Measurements from ENCODE around the gene SLC3A2. TPM values are rescaled to one million over a fixed set of nuclear protein-coding genes. Genes with fewer than 3 reads are reported as not detected.

Gene SLC3A2
- total RNA-seq, 2 donors from 2014 or later: 234 to 307 TPM

DNA sequence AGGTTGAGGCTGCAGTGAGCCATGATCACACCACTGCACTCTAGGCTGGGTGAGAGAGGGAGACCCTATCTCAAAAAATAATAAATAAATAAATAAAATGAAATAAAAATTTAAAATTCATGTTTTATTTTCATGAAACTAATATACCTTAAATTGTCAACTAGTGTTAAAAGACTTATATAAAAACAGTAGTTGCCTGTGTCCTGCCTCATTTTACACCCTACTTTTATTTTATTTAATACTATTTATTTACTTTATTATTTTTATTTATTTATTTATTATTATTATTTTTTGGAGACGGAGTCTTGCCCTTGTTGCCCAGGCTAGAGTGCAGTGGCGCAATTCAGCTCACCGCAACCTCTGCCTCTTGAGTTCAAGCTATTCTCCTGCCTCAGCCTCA, 36.5 kb upstream of the SLC3A2 start:
- Mint-ChIP-seq H3K9me3 (no peaks in the 10 kb centered on the region), H3K27me3 (no peaks in the 10 kb centered on the region), H3K4me3 (no peak overlapping the region), H3K4me1 (ENCODE audit: low read depth in 2 of 2) (peaks cover 12 to 14% of the 10 kb centered on the region in 2 donors), H3K27ac (no peak overlapping the region), H3K36me3 (no peaks in the 10 kb centered on the region)
- DNase-seq (ENCODE audit: low spot score): no peak
- ATAC-seq: no peak

DNA sequence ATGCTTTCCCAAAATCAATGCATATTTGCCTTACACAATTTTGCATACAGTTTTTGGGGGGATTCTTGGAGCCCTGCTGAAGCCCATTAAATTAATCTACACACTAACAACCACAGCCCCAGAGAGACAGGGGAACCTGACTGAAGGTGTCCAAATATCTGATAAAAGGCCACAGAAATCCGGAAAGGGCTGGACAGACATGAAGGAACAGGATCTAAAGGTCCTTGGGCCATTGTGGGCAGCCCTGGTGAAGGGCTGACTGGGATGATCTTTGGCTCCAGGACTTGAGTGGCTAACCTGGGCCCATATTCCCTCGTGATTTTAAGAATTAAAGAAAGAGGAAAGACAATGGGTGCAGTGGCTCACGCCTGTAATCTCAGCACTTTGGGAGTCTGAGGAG, 34.5 kb upstream of the SLC3A2 start:
- H3K27me3 Mint-ChIP-seq: no peaks in the 10 kb centered on the region
- H3K9me3 Mint-ChIP-seq: no peaks in the 10 kb centered on the region
- no peak overlapping the region for H3K4me3 Mint-ChIP-seq
- no peaks in the 10 kb centered on the region for H3K4me1 Mint-ChIP-seq (ENCODE audit: low read depth in 2 of 2)
- H3K27ac Mint-ChIP-seq: no peak overlapping the region
- ATAC-seq: no peak
- no peak for DNase-seq (ENCODE audit: low spot score)
- H3K36me3 Mint-ChIP-seq: no peaks in the 10 kb centered on the region

GRCh38 chr11:62847767-62848314, 32.9 kb upstream of the SLC3A2 start:
- Mint-ChIP-seq H3K4me3 (no peak overlapping the region), H3K27me3 (no peaks in the 10 kb centered on the region), H3K27ac (no peak overlapping the region), H3K9me3 (no peaks in the 10 kb centered on the region), H3K4me1 (ENCODE audit: low read depth in 2 of 2) (peaks cover 6 to 9% of the 10 kb centered on the region in 2 donors), H3K36me3 (peaks cover 11% of the 10 kb centered on the region)
- DNase-seq (ENCODE audit: low spot score) (no peak), ATAC-seq (no peak)

DNA sequence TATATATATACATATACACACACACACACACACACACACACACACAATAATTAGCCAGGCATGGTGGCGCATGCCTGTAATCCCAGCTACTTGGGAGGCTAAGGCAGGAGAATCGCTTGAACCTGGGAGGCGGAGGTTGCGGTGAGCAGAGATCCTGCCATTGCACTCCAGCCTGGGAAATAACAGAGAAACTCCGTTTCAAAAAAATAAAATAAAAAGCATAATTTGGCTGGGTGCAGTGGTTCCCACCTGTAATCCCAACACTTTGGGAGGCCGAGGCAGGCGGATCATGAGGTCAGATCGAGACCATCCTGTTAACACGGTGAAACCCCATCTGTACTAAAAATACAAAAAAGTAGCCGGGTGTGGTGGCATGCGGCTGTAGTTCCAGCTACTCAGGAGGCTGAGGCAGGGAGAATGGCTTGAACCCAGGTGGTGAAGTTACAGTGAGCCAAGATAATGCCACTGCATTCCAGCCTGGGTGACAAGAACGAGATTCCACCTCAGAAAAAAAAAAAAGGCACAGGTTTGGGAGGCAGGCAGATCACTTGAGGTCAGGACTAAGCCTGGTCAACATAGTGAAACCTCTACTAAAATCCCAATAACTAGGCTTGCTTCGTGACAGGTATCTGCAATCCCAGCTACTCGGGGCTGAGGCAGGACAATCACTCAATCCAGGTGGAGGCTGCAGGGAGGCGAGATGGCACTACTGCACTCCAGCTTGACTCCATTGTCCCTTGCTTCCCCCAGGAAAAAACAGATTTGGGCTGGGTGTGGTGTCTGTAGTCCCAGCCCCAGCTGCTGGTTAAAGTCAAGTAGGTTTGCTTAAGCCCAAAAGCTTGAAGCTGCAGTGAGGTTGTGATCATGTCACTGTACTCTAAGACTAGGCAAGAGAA, 29.5 kb upstream of the SLC3A2 start:
- Mint-ChIP-seq H3K27me3 (no peaks in the 10 kb centered on the region), H3K36me3 (peaks cover 41% of the 10 kb centered on the region), H3K4me1 (ENCODE audit: low read depth in 2 of 2) (peaks cover 39 to 41% of the 10 kb centered on the region in 2 donors), H3K4me3 (peak overlapping the region; percentile 95), H3K9me3 (no peaks in the 10 kb centered on the region), H3K27ac (peak overlapping the region; percentile 23 to 93)
- ATAC-seq (no peak), DNase-seq (ENCODE audit: low spot score) (no peak)

DNA sequence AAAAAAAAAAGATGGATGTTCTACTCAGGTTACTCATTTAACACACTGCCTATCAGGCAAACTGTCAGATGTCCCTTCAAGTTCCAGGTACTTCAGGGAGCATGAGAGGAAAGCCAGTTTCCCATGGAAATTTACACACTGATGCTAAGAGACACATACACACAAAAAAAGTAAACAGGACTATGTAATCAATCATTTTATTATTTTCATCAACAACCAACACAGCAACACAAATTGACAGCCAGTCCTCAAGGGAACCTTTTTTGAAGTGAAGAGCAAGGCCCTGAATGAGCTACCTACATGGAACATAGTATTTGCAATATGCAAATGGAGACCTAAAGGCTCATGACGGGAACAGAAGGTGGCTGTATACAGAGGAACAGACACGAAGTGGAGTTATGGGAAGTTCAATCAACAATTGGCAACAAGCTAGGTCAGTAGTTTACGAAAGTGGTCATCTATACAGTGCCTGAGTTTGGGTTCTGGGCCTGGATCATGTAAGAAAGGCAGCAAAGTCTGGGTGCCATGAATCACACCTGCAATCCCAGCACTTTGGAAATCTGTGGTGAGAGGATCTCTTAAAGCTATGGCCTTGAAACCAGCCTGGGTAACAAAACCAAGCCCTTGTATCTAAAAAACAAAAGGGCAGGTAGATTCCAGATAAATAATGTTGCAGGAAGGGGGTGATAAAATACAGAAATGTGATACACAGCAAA, 28.7 kb upstream of the SLC3A2 start:
- Mint-ChIP-seq H3K27me3 (no peaks in the 10 kb centered on the region), H3K27ac (peak overlapping the region; percentile 23 to 93), H3K9me3 (no peaks in the 10 kb centered on the region), H3K4me1 (ENCODE audit: low read depth in 2 of 2) (peaks cover 43 to 45% of the 10 kb centered on the region in 2 donors), H3K4me3 (peak overlapping the region; percentile 95), H3K36me3 (peaks cover 41% of the 10 kb centered on the region)
- ATAC-seq: no peak
- DNase-seq (ENCODE audit: low spot score): no peak

DNA sequence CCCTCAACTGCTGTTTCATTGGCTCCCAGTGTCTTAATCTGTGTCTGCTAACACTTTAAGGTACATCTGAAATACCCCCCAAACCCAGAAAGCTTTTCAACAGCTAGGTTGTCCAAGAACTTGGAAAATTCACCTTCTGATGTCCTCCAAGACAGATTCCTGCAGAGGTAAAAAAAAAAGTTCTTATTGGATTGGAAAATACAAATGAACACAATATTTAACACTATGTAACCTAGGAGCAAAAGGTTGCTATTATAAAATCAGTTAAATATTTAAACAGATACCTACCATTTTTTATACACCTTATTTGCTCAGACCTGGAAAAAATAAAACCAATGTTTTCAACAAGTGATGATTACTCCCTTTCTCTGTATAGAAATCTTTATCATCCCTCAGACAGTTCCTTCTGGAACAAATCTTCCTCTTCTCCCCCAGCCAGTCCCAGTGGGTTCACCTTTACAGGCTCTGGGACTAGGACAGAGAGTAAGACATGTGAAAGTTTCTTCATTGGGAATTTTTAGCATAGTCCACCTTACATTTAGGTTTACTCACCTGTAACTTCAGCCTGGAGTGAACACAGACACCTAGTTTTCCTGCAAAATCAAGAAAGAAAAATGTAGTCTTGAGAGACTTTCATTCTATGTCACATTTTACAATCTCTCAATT, 28.0 kb upstream of the SLC3A2 start:
- Mint-ChIP-seq H3K27ac (peak overlapping the region; percentile 90 to 93), H3K9me3 (no peaks in the 10 kb centered on the region), H3K27me3 (peaks cover 1 to 4% of the 10 kb centered on the region in 2 donors), H3K36me3 (peaks cover 43% of the 10 kb centered on the region), H3K4me3 (peak overlapping the region; percentile 95), H3K4me1 (ENCODE audit: low read depth in 2 of 2) (peaks cover 44 to 49% of the 10 kb centered on the region in 2 donors)
- ATAC-seq (no peak), DNase-seq (ENCODE audit: low spot score) (no peak)

DNA sequence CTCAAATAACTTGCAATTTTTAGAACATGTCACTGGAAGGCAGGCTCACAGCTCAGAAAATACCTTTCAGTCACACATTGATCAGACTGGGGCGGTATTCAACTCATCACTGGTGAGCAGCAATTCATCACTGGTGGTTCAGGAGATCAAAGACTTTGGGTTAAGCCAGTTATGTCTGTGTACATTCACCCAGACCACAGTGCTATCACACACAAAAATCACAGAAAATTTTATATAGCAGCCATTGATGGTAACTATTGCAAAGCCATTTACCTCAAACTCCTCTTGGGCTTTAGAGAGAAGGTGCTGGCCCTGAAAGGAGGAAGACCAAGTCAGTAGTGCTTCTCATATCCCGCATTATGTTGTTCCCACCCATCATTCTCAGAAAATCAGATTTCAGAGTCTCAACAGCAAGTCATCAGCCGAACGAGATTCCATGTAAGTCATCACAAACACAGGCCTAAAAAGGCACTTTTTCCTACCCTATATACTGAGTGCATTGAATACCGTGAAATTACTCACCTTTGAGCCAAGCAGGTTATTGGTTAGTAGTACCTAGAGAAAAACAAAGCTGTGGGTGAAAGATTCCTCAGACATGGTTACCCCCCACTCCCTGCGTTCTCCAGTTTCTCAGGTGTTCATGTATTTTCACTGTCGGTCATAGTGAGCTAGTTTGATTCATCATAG, 27.3 kb upstream of the SLC3A2 start:
- peak overlapping the region; percentile 95 for H3K4me3 Mint-ChIP-seq
- peaks cover 45% of the 10 kb centered on the region for H3K36me3 Mint-ChIP-seq
- peaks cover 5 to 7% of the 10 kb centered on the region in 2 donors for H3K27me3 Mint-ChIP-seq
- H3K4me1 Mint-ChIP-seq (ENCODE audit: low read depth in 2 of 2): peaks cover 48 to 53% of the 10 kb centered on the region in 2 donors
- H3K9me3 Mint-ChIP-seq: no peaks in the 10 kb centered on the region
- DNase-seq (ENCODE audit: low spot score): no peak
- ATAC-seq: no peak
- peak overlapping the region; percentile 90 to 93 for H3K27ac Mint-ChIP-seq

GRCh38 chr11:62854013-62854824, 26.5 kb upstream of the SLC3A2 start:
- Mint-ChIP-seq H3K9me3 (no peaks in the 10 kb centered on the region), H3K4me3 (peak overlapping the region; percentile 95), H3K27me3 (peaks cover 5 to 7% of the 10 kb centered on the region in 2 donors), H3K36me3 (peaks cover 45% of the 10 kb centered on the region), H3K27ac (peak overlapping the region; percentile 90 to 93), H3K4me1 (ENCODE audit: low read depth in 2 of 2) (peaks cover 48 to 53% of the 10 kb centered on the region in 2 donors)
- DNase-seq (ENCODE audit: low spot score) (no peak), ATAC-seq (no peak)

GRCh38 chr11:62854825-62855570, 25.7 kb upstream of the SLC3A2 start:
- H3K27me3 Mint-ChIP-seq: peaks cover 5 to 7% of the 10 kb centered on the region in 2 donors
- DNase-seq (ENCODE audit: low spot score) (no peak), ATAC-seq (no peak)
- H3K36me3 Mint-ChIP-seq: peaks cover 45% of the 10 kb centered on the region
- peak overlapping the region; percentile 95 for H3K4me3 Mint-ChIP-seq
- H3K9me3 Mint-ChIP-seq: no peaks in the 10 kb centered on the region
- peak overlapping the region; percentile 90 to 93 for H3K27ac Mint-ChIP-seq
- peaks cover 48 to 53% of the 10 kb centered on the region in 2 donors for H3K4me1 Mint-ChIP-seq (ENCODE audit: low read depth in 2 of 2)

DNA sequence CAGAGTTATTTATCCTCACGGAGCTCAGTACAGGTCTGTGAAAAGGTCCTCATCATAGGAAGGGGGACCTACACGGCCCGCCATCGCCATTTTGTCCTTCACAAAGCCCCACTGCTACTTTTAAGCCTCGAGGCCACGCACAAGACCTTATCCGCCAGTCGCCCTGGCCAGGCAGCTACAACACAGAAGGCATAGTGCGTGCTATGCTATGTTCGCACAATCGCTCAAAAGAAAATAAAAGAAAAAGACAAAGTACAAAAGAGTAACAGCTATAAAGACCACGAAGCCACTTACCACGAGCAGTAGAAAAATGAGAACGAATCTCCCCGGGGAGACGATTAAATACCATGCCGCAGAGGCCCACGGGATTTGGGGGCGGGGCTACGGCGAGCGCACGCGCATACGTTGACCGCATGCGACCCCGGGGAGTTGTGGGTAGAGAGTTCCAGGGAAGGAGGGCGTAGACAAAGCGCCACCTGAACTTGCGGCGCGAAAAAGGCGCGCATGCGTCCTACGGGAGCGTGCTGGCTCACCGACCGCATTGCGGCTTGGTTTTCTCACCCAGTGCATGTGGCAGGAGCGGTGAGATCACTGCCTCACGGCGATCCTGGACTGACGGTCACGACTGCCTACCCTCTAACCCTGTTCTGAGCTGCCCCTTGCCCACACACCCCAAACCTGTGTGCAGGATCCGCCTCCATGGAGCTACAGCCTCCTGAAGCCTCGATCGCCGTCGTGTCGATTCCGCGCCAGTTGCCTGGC, 24.9 kb upstream of the SLC3A2 start:
- peaks cover 51 to 56% of the 10 kb centered on the region in 2 donors for H3K4me1 Mint-ChIP-seq (ENCODE audit: low read depth in 2 of 2)

DNA sequence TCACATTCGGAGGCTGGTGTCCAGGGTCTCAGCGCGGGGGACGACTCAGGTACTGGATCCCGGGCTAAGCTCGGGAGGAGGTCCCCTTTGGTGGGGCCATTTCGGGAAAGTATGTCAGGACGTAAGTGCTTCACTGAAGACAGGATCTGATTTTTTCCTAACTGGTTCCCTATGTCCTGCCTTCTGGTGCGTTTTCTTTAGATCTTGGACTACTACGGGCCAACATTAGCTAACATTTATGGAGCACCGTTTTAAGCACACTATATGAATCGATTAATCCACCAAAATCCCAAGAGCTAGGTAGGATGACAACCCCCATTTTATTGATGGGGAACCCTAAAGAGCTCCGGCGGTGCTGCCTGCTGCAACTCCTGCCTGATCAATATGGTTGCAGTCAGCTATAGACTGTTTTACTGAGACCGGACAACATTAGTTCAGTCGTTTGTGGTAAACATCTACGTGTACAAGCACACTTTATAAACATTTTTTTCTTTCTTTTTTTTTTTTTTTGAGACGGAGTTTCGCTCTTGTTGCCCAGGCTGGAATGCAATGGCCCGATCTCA, 24.3 kb upstream of the SLC3A2 start:
- no peak for ATAC-seq
- no peaks in the 10 kb centered on the region for H3K9me3 Mint-ChIP-seq
- peak overlapping the region; percentile 95 for H3K4me3 Mint-ChIP-seq
- DNase-seq (ENCODE audit: low spot score): no peak
- peak overlapping the region; percentile 90 to 93 for H3K27ac Mint-ChIP-seq
- peaks cover 56 to 63% of the 10 kb centered on the region in 2 donors for H3K4me1 Mint-ChIP-seq (ENCODE audit: low read depth in 2 of 2)
- H3K27me3 Mint-ChIP-seq: peaks cover 5 to 7% of the 10 kb centered on the region in 2 donors
- peaks cover 45% of the 10 kb centered on the region for H3K36me3 Mint-ChIP-seq

More for the DNA sequence above, 24.9 kb upstream of the SLC3A2 start:
- H3K9me3 Mint-ChIP-seq: no peaks in the 10 kb centered on the region
- H3K36me3 Mint-ChIP-seq: peaks cover 45% of the 10 kb centered on the region
- ATAC-seq (peak; percentile 94 to 95), DNase-seq (ENCODE audit: low spot score) (peak; percentile 99)
- peak overlapping the region; percentile 90 to 93 for H3K27ac Mint-ChIP-seq
- peaks cover 5 to 7% of the 10 kb centered on the region in 2 donors for H3K27me3 Mint-ChIP-seq
- H3K4me3 Mint-ChIP-seq: peak overlapping the region; percentile 95

All from natural killer cell treated with Interleukin-12 subunit alpha and Interleukin-12 subunit beta and Interleukin-15 and Interleukin-18, amount 100 ng/mL, for 72 hours (primary cell).